ENCODE measurements around the gene TAOK2.
"Not testable (repeated sequence)": the region's sequence is repeated elsewhere in the genome, so short reads cannot be mapped to it uniquely, and the experiment has no call there.

The TAOK2 gene

GRCh38 chr16:30004811-30005242 is 31.2 kb downstream of the TAOK2 start:
- no peak for DNase-seq (ENCODE audit: low read depth)

GRCh38 chr16:30005341-30006094 is 31.9 kb downstream of the TAOK2 start:
- no peak for DNase-seq (ENCODE audit: low read depth)

- DNase-seq (ENCODE audit: low read depth): no peak
These were observed 32.4 kb downstream of the TAOK2 start for GRCh38 chr16:30006095-30006473.

- no peak for DNase-seq (ENCODE audit: low read depth)
These were observed 33.1 kb downstream of the TAOK2 start for GRCh38 chr16:30006659-30007377.

GRCh38 chr16:30007378-30007895 is 33.8 kb downstream of the TAOK2 start:
- no peak for DNase-seq (ENCODE audit: low read depth)

DNA sequence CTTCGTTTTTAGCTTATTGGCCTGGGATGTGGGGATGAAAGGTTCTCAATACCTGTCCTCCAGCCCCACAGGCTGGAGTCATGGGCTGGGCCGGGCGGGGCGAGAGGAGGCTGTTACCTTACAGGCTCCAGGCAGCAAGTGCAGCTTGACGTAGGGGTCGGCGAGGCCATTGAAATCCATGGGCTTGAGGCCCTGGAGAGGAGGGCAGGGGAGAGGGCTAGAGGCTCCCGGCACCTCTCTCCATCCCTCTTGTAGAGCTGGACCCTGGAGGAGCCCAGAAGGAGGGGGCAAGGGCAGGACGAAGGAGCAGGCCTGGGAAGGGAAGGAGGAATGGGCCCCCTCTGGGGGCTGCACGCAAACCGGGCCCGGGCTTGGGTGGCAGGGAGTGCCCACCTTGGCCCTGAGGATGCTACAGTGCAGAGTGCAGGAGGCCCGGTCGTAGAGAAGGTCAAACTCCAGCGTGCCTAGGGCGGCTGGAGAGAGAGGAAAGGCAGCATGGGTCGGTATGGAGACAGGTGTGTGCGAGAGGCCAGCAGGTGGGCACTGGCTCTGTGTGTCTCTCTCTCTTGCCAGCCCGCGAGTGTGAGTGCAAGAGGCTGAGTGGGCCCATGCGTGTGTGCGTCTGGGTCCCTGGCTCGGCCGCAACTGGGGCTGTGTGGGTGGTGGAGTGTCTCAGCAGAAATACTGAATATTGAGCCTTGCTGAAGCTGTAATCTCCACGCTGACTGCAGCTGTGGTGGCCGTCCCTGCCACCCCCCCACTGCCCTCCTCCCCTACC is 35.6 kb downstream of the TAOK2 start:
- DNase-seq (ENCODE audit: low read depth): no peak

DNA sequence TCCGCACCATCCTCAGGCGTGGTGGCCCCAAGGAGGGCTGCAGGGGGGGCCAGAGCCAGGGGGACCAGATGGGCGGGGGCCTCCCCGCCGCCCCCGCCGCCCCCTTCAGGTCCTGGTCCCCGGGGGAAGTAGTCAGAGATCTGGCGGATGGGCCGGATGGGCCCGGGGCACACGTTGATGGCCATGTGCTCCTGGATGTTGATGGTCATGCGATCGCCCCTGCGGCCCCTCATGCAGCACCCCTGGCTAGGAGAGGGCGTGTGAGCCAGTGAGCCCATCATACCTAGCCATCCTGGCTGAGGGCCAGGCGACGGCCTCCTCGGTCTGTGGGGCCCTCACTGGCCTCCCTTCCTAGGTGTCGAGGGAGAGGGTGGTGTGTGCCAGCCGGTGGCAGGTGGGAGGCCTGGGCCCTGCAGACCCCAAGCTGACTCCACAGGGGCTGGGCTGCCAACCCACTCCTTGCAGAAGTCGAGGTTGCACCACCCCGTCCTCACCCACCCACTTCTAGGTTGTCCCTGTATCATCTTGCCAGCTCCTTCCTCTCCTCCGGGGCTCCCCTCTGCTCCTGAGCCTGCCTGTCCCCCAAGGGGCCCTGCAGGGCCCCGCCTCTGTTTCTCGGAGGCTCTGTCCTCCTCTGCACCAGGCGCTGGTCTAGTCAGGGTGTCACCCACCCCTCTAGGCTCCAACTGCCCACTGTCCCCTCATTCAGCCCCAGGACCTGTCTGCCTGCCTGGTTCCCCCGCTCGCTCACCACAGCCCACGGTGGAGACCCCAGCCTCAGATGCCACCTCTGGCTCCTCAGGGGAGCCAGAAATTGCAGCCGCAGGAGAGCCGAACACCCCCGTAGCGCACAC is 36.5 kb downstream of the TAOK2 start:
- no peak for DNase-seq (ENCODE audit: low read depth)

- no peak for DNase-seq (ENCODE audit: low read depth)
These were observed 37.4 kb downstream of the TAOK2 start, which contains the start of gene DOC2A for GRCh38 chr16:30010844-30011713. TSS of gene DOC2A (minus strand) at chr16:30011027. CDS start at chr16:30010222, 805 bp downstream.

DNA sequence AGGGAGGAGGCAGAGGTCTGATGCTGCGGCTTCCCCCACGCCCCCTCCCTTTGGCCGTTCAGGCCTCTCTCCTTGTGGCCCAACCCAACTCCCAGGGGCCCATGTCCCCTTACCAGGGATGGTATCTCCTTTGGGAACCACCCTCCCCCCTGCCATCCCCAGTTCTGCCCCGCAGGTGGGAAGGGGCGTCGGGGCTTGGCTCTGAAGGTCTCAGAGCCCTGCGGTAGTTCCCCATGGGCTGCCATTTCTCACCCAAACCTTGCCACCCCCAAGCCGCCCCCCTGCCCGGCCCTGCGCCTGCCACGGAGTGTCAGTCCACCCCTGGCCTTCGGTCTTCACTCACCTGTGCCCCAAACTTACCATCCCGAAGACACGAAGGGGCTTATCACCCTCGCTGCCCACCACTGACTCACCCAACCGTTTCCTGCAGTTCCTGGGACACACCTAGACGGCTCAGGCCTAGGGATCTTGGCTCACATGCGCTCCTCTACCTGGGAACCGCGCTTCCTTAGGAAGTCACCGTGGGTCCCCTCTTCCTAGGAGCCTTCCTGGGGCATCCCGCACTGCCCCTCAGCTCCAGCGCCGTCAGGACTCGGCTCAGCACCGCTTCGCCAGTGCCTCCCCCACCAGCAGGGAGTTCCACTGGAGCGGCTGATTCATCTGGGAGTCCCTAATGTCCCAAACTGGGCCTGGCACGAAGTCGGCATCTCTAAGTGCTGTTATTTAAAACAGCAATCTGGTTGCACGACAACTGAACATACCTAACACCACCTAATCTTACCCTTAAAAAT is 38.2 kb downstream of the TAOK2 start:
- no peak for DNase-seq (ENCODE audit: low read depth)

GRCh38 chr16:30012598-30012997 is 38.9 kb downstream of the TAOK2 start:
- DNase-seq (ENCODE audit: low read depth): not testable (repeated sequence)

DNA sequence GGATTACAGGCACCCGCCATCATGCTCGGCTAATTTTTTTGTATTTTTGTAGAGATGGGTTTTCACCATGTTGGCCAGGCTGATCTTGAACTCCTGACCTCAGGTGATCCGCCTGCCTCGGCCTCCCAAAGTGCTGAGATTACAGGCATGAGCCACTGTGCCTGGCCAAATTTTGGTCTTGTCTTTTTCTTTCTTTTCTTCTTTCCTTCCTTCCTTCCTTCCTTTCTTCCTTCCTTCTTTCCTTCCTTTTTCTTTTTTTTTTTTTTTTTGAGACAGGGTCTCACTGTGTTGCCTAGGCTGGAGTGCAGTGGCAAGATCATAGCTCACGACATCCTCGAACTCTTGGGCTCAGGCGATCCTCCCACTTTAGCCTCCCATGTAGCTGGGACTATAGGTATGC is 41.8 kb downstream of the TAOK2 start:
- not testable (repeated sequence) for DNase-seq (ENCODE audit: low read depth)

DNA sequence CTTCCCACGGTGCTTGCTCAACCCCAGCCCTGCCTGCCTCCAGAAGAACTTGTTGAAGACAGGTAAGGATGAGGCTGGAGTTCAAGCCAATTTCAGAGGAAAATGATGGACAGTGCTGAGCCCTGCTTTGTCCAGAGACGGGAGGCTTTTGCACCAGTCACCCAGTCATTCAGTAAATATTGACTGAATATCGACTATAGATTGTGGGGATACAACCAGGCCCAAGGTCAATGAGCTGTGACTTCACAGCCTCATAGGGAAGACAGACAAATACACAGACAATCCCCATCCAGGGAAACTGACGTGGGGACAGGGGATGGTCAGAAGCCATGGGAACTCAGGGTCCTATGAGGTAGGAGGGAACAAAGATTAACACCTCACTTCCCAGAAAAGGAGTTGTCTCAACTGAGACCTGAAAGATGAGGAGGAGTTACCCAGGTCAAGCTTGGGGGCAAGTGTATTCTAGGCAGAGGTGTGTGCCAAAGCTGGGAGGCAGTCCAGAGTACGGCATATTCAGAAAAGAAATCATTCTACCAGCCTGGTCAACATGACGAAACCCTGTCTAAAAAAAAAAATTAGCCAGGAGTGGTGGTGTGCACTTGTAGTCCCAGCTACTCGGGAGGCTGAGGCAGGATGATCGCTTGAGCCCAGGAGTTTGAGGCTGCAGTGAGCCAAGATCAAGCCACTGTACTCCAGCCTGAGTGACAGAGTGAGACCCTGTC is 43.0 kb downstream of the TAOK2 start:
- no peak for DNase-seq (ENCODE audit: low read depth)

DNA sequence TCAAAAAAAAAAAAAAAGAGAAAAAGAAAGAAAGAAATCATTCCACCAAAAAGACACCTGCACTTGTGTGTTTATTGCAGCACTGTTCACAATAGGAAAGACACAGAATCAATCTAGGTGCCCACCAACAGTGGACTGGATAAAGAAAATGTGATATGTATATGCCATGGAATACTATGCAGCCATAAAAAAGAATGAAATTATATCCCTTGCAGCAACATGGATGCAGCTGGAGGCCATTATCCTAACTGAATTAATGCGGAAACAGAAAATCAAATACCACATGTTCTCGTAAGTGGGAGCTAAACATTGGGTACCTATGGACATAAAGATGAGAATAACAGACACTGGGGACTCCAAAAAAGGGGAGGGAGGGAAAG is 43.6 kb downstream of the TAOK2 start:
- no peak for DNase-seq (ENCODE audit: low read depth)

DNA sequence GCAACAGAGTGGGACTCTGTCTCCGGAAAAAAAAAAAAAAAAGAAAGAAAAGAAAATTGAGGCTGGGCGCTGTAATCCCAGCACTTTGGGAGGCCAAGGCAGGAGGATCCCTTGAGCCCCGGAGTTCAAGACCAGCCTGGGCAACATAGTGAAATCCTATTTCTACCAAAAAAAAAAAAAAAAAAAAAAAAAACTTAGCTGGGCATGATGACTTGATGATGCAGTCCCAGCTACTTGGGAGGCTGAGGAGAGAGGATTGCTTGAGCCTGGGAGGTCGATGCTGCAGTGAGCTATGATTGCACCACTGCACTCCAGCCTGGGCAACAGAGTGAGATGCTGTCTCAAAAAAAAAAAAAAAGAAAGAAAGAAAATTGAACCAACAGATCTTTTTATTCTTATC is 44.3 kb downstream of the TAOK2 start:
- DNase-seq (ENCODE audit: low read depth): not testable (repeated sequence)

- DNase-seq (ENCODE audit: low read depth): no peak
These were observed 45.1 kb downstream of the TAOK2 start for GRCh38 chr16:30018731-30019158.

DNA sequence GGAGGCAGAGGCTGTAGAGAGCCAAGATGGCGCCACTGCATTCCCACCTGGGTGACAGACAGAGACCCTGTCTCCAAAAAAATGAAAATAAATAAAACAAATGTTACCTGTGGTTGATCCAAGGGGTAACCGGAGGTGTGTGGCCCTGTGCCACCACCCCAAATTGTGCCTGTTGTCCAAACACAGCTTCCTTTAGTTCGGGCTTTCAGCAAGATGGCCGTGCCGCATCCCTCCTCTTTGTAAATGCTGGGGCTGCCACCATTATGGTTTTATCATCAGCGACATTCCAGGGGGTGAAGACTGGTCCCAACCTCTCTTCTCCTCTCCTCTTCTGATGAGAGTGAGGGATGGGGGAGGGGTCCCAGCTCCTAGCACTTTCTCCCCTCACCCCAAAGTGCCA is 49.2 kb downstream of the TAOK2 start, which contains the start of gene C16orf92:
C16orf92 (plus strand) TSS at position 312 of the 400 bp plus-strand sequence. CDS start 143 bp downstream, outside the sequence.
- no peak for DNase-seq (ENCODE audit: low read depth)

DNA sequence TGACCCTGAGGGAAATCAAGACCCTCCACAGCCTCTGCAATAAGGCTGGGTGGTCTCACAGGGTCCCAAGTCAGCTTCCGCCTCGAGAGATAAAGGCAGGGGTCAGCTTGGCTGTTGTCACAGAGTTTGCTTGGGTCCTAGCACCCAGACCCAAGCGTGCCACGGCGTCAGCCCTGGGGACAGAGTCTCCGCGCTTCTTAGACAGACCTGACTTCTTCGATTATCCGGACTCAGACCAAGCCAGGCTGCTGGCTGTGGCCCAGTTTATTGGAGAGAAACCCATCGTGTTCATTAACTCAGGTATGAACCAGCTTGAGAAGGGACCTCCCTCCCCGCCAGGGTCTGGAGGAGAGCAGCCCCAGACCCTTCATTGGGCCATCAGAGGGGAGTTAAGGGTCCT is 49.9 kb downstream of the TAOK2 start:
- no peak for DNase-seq (ENCODE audit: low read depth)

GRCh38 chr16:30024451-30024850 is 50.8 kb downstream of the TAOK2 start:
- no peak for DNase-seq (ENCODE audit: low read depth)

DNA sequence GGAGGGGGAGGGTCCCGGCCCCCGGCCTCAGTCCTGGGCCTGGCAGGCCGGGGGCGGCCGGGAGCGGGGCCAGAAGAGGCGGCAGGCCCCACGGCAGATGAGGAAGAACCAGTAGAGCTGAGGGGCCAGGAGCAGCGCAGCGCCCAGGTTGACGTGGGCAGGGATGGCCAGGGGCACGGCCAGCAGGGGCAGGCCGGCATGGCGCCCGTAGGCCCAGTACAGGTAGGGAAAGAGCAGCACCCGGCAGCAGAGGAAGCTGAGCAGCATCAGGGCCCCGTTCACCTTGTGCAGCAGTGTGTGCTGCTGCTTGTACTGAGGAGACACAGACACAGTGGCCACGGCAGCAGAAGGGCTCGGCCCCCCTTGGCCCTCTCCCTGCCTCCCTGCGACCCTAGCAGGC is 51.5 kb downstream of the TAOK2 start:
- DNase-seq (ENCODE audit: low read depth): no peak
